HG03439 (cell line): Measurements from ENCODE around the gene ZGPAT.

Experiments
- ATAC-seq: cut with Tn5 transposase; IDR thresholded peaks from one replicate; pipeline ENCODE4 v1.9.1; 2021; ENCODE audit warnings: mild to moderate bottlenecking, moderate library complexity; ENCODE audit not compliant: unreplicated experiment

ZGPAT gene

DNA sequence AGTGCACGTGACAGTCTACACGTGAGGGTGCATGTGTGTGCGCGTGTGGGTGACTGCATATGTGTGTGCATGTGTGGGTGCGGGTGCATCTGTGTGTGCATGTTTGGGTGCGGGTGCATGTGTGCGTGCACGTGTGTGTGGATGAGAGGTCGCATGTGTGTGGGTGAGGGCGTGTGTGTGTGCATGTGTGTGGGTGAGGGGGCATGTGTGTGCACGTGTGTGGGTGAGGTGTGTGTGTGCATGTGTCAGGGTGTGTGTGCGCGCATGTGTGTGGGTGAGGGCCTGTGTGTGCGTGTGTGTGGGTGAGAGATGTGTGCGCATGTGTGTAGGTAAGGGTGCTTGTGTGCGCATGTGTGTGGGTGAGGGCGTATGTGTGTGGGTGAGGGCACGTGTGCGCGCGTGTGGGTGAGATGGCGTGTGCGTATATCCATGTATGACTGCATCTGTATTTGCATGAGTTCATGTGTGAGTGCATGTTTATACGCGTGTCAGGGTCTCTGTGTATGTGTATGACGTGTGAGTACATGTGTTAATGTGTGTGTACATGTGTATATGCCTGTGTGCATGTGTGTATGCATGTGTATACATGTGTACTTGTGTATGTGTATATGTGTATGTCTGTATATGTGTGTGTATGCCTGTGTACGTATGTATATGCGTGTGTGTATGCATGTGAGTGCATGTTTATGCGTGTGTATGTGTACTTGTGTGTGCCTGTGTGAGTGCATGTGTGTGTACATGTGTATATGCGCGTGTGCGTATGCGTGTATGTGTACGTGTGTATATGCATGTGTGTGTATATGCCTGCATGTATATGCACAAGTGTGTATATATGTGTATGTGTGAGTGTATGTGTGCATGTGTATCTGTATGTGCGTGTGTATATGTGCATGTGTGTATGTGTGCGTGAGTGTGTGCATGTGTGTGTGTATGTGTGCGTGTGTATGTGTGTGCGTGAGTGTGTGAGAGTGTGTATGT is 24.6 kb downstream of the ZGPAT start:
- ATAC-seq = no peak

DNA sequence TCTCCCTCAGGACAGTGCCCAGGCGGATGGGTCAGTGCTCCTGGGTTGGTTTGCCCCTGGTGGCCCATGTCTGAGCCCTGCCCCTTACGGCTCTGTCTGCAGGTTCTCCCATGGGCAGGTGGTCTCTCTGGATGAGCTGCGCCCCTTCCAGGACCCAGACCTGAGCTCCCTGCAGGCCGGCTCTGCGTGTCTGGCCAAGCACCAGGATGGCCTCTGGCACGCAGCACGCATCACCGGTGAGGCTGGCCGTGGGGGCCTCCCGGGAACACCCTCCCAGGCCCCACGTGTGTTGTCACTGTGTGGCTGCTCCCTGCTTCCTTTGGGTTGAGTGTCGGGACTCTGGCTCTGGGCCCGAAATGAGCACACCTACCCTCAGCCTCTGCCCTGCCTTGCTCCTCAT is 25.3 kb downstream of the ZGPAT start:
- ATAC-seq = no peak

DNA sequence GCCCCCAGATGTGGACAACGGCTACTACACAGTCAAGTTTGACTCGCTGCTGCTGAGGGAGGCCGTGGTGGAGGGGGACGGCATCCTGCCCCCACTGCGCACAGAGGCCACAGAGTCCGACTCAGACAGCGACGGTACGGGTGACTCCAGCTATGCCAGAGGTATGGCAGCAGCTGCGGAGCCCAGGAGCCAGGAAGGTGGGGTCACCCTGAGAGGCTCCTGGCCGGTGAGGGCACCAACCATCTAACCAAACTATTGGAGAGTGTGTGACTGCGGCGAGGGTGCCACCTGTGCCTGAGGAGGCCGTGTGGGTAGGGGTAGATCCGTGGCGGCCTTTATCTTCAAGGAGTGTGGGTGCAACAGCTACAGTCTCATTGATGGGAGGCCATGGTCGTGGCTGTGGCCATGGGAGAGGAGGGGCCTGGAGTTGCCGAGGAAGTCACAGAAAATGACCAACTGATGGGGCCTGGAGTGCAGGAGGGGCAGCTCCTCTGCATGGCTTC is 25.8 kb downstream of the ZGPAT start:
- ATAC-seq = no peak

DNA sequence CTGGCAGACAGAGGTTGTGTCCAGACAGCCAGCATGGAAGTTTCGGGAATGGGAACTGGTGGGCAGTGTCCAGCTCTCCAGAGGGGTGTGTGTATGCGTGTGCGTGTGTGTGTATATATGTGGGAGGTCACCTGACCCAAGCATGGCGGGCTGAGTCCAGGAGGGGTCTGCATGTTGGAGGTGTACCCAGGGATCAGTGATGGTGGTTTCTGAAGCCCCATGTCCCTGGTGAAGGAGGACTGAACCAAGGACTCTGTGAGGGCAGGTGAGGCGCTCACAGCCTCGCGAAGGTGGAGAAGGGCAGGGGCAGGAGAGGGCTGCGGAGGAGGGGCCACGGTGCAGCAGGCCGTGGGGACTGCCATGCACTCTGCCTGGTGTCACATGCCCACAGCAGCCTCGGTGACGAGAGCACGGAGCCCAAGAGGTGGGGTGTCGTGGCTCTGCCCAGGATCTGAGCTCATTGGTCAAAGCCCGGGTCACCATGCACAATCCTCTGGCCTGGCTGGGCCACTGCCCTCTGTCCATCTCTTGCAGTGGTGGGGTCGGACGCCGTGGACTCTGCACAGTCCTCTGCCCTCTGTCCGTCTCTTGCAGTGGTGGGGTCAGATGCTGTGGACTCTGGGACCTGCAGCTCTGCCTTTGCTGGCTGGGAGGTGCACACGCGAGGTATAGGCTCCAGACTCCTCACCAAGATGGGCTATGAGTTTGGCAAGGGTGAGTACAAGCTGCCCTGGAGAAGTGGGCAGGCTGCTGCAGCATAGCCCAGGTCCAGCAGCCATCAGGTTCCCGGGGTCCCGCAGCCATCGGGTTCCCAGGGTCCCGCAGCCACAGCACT is 26.5 kb downstream of the ZGPAT start:
- ATAC-seq = no peak

DNA sequence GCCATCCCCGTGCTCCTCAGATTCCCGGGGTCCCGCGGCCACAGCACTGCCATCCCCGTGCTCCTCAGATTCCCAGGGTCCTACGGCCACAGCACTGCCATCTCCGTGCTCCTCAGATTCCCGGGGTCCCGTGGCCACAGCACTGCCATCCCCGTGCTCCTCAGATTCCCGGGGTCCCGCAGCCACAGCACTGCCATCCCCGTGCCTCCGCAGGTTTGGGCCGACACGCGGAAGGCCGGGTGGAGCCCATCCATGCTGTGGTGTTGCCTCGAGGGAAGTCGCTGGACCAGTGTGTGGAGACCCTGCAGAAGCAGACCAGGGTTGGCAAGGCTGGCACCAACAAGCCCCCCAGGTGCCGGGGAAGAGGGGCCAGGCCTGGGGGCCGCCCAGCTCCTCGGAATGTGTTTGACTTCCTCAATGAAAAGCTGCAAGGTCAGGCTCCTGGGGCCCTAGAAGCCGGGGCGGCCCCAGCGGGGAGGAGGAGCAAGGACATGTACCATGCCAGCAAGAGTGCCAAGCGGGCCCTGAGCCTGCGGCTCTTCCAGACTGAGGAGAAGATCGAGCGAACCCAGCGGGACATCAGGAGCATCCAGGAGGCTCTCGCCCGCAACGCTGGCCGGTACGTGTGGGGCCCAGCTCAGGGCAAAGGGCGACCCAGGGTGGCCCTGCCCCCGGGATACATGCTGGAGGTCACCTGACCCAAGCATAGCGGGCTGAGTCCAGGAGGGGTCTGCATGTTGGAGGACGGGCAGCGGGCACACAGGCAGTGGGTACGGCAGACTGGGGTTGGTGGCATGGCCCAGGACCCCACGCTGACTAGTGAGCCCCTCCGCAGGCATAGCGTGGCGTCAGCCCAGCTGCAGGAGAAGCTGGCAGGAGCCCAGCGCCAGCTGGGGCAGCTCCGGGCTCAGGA is 27.4 kb downstream of the ZGPAT start:
- ATAC-seq = no peak

DNA sequence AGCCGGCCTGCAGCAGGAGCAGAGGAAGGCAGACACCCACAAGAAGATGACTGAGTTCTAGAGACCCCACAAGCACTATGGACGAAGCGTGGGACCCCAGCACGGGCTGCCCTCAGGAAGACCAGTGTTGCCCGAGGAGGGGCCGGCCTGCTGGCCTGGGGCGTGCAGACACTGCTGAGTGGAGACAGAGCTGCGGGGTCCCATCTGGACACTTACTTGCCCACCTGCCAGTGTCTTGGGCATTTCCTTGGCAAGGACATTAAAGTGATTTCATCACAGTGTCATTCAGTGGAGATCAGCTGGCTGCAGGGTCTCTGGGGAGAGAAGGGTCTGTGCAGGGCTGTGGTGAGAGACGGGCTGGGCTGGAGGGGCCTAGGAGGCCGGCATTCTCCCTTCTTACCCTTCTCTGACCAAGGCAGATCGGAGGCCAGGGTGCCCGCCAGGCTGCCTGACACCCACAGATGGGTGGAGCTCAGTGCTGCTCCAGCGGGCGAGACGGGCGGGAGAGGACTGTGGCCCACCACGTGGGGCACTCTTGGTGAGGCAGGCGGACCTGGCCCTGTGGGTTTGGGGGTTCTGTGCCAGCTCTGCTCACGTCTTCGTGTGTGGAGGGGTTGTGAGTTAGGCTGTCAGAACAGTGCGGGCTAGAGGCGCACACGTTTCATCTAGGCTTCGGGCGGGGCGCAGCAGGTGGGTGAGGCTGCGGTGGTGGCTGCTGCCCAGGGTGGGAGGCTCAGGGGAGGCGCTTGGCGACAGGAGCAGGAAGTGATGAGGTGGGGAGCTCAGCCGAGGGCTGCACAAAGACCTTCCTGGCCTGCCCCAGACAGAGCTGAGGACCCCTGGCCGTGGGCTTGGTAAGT is 28.2 kb downstream of the ZGPAT start, which contains the start of gene LIME1:
LIME1 (plus strand) TSS at position 806 of the 860 bp plus-strand sequence. CDS start 886 bp downstream, outside the sequence.
- no peak for ATAC-seq

DNA sequence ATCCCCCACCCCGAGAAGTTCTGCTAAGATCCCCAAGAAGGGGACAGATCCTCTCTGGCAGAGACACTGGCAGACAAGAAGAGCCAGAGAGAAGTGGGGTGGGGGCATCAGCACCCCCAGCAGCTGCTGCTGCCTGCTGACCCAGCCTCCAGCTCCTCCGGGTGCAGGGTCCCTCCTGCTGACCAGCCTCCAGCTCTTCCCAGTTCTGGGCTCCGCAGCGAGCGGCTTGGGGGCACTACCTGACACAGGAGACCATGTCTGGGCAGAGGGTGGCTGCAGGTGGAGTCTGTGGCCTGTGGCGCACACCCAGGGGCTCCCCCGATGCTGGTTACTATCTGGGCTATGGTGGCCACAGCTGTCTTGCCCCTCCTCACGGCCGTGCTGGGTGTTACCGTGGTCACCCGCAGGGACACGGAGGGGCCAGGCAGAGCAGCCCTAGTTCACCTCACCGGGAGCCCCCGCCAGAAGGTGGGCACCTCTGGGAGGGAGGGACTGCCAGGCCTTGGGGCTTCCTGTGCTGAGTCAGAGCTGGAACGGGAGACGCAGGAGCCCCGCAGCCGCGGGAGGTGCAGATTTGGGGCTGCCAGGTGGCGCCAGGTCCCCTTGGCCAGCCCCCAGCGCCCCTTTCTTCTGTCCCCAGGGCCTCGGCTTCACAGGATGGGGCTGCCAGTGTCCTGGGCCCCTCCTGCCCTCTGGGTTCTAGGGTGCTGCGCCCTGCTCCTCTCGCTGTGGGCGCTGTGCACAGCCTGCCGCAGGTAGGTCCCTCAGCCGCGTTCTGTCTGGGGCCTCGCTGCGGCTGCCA is 29.3 kb downstream of the ZGPAT start:
- ATAC-seq = no peak

DNA sequence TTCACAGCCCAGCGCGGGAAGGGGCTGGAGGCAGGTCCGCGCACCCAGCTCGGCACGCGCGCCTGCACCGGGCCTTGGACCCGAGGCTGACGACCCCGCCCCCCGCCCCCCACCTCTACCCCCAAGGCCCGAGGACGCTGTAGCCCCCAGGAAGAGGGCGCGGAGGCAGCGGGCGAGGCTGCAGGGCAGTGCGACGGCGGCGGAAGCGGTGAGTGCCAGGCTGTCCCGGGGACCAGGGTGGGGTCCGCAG is 29.8 kb downstream of the ZGPAT start:
- ATAC-seq = no peak

DNA sequence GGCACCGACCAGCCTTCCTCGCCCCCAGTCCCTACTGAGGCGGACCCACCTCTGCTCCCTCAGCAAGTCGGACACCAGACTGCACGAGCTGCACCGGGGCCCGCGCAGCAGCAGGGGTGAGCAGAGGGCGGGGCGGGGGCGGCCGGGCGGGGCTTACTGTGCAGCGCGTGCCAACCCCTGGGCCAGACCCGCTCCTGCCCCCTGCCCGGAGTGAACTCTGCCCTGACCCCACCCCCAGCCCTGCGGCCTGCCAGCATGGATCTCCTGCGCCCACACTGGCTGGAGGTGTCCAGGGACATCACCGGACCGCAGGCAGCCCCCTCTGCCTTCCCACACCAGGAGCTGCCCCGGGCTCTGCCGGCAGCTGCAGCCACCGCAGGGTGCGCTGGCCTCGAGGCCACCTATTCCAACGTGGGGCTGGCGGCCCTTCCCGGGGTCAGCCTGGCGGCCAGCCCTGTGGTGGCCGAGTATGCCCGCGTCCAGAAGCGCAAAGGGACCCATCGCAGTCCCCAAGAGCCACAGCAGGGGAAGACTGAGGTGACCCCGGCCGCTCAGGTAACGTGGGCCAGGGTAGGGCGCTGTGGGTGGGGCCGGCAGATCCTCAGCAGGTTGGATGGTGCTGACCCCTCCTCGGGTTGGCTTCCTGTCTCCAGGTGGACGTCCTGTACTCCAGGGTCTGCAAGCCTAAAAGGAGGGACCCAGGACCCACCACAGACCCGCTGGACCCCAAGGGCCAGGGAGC is 30.3 kb downstream of the ZGPAT start:
- ATAC-seq = no peak

DNA sequence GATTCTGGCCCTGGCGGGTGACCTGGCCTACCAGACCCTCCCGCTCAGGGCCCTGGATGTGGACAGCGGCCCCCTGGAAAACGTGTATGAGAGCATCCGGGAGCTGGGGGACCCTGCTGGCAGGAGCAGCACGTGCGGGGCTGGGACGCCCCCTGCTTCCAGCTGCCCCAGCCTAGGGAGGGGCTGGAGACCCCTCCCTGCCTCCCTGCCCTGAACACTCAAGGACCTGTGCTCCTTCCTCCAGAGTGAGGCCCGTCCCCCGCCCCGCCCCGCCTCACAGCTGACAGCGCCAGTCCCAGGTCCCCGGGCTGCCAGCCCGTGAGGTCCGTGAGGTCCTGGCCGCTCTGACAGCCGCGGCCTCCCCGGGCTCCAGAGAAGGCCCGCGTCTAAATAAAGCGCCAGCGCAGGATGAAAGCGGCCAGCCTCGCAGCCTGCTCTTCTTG is 30.9 kb downstream of the ZGPAT start:
- ATAC-seq = no peak

DNA sequence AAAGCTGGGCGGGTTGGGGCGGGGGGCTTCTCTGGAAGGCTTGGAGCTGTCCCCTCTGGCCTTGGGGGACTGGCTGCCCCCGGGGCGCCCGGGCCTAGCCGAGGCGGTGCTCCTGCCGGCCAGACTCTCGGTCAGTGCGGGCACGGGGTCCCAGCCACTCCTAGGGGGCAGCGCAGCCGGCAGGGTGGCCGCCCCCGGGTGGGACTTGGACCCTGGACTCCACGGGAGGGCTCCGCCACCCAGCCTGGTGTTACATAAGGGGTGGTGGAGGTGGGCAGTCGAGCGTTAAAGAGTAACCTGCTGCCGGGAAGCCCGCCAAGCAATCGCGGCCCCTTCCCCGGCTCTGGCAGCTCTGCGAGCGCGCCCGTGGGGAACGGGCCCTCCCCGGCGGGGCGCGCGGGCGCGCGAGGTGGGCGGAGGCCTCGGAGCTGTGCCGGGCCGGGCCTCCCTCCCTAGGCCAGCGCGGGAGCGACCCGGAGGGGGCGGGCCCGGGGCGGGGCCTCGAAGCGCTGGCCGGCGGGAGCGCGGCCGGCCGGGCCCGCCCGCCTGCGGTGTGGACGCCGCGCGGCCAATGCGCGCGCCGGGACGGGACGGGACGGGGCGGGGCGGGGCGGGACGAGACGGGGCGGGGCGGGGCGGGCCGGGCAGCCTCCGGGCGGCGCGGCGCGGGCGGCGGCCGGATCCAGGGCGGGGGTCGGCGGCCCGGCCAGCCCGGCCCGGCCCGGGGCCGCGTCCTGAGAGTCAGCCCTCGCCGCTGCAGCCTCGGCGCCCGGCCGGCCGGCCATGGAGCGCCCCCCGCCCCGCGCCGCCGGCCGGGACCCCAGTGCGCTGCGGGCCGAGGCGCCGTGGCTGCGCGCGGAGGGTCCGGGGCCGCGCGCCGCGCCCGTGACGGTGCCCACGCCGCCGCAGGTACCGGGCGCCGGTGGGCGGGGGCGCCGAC is 31.6 kb downstream of the ZGPAT start, which contains the start of gene SLC2A4RG:
SLC2A4RG (plus strand) TSS at position 647 of the 940 bp plus-strand sequence; CDS start at position 784, 137 bp downstream.
- ATAC-seq = peak; percentile 35

DNA sequence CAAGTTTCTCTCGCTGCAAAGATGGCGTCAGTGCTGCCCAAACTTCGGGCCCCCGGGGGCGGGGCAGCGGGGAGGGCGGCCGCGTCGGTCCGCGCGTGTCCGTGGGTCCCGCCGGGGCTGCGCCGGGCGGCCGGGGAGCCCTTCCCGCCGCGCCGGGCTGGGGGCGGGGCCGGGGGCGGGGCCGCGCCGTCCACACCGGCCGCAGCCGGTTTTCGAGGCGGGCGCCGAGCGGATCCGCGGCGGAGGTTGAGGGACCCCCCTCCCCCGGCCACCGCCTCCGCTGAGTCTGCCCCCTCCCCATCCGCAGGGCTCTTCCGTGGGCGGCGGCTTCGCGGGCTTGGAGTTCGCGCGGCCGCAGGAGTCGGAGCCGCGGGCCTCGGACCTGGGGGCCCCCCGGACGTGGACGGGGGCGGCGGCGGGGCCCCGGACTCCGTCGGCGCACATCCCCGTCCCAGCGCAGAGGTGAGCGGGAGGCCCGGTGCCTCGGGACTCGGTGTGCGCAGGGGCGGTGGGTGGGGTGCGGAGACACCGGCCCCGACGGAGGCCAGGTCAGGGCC is 32.3 kb downstream of the ZGPAT start:
- ATAC-seq = no peak

DNA sequence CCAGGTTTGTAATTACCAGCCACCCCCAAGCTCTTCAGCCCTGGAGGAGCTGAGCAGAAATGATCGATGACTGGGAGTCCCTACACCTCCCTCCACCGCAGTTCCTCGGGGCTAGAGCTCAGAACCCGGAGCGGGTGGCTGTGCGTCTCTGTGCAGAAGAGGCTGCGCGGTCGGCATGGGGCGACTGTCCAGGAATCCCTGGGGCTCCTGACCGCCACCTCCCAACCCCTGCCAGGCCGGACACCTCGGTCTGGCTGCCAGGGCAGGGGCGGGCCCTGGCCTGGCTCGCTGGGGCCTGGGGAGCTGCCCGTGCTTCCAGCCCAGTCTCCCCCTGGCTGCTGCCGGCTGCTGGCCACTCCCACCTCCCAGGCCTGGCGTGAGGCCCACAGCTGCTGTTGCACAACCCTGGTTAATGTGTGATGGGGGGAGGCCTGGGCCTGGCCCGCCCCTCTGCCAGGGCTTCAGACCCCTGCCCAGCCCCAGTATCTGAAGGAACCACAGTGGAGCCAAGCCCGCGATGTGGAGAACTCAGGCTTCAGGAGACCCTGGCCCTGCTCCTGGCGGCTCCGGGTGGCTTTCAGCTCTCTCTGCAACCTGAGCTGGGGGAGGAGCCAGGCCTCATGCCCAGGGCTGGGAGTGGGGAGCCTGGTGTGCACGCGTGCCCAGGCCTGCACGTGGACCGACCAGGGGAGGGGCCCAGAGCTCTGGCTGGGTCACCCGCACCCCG is 33.0 kb downstream of the ZGPAT start:
- no peak for ATAC-seq

DNA sequence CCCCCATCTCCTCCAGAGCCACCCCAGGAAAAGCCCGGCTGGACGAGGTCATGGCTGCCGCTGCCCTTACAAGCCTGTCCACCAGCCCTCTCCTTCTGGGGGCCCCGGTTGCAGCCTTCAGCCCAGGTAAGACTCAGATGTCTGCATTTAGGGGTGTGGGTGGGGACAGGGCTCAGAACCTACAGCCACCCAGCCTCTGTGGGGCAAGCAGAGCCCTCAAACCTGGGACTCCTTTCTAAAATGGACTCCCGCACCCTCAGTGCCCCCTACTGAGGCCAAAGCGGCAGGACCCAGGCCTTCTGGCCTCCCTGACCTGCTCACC is 33.5 kb downstream of the ZGPAT start:
- ATAC-seq = no peak

DNA sequence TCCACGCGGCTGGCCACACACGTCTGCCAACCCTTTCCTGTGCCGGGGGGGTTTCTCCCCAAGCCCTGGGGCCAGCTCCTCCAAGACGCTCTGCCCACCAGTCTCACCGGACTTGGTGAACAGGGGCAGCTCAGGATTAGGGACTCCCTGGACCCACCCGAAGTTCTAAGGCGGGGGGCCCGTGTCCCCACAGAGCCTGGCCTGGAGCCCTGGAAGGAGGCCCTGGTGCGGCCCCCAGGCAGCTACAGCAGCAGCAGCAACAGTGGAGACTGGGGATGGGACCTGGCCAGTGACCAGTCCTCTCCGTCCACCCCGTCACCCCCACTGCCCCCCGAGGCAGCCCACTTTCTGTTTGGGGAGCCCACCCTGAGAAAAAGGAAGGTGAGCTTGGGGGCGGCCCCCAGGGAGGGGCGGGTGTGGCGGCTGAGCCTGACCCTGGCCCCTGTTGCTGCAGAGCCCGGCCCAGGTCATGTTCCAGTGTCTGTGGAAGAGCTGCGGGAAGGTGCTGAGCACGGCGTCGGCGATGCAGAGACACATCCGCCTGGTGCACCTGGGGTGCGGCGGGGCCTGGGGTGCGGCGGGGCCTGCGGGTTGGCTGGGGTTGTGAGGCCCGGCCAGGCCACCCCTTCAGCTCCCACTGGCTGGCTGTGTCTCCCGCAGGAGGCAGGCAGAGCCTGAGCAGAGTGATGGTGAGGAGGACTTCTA is 34.0 kb downstream of the ZGPAT start:
- ATAC-seq = no peak
